NCI-H748 (cell line): ENCODE results near the gene ZNF771.
"Not testable (repeated sequence)": the region's sequence is repeated elsewhere in the genome, so short reads cannot be mapped to it uniquely, and the experiment has no call there.

Source experiments
- DNase-seq: peaks from one replicate; lab custom pipeline; 2025; ENCODE audit not compliant: unreplicated experiment; lab: John Stamatoyannopoulos, UW

Gene ZNF771

DNA sequence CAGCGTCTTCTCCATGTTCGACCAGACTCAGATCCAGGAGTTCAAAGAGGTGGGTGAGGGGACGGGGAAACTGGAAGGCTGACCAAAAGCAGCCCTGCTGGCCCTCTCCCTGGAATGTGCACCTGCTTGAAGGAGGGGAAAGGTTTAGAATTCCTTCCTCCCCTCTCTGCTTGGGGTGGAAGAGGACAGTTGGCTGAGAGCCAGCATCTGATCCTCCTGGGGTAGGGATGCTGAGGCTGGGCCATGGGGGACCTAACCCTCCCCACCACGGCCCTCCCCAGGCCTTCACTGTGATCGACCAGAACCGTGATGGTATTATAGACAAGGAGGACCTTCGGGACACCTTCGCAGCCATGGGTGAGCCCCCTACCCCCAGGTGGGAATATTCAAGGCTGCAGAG is 31.5 kb upstream of the ZNF771 start:
- DNase-seq, result no peak

GRCh38 chr16:30376461-30376902 is 30.9 kb upstream of the ZNF771 start:
- DNase-seq, result no peak

- no peak for DNase-seq
Measured at GRCh38 chr16:30377050-30377811, 30.2 kb upstream of the ZNF771 start.

DNA sequence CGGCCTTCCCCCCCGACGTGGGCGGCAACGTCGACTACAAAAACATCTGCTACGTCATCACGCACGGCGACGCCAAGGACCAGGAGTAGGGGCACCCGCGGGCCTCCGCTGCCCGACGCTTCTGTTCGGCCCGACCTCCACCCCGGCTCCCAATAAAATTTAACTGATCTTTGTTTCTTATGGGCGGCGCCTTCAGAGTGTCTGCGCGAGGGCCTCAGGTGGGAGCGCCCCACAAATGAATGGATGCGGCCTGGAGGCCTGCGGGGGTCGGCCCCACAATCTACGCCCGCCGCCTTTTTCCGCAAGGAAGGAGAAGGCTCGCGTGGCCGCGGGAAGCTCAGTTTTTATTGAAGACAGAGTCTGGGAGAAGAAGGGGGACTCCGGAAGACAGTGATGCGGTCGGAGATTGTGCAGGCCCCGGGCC is 29.6 kb upstream of the ZNF771 start:
- DNase-seq, result peak; percentile 88

- DNase-seq, result peak; percentile 96
Measured at GRCh38 chr16:30378236-30379157, 28.9 kb upstream of the ZNF771 start.

DNA sequence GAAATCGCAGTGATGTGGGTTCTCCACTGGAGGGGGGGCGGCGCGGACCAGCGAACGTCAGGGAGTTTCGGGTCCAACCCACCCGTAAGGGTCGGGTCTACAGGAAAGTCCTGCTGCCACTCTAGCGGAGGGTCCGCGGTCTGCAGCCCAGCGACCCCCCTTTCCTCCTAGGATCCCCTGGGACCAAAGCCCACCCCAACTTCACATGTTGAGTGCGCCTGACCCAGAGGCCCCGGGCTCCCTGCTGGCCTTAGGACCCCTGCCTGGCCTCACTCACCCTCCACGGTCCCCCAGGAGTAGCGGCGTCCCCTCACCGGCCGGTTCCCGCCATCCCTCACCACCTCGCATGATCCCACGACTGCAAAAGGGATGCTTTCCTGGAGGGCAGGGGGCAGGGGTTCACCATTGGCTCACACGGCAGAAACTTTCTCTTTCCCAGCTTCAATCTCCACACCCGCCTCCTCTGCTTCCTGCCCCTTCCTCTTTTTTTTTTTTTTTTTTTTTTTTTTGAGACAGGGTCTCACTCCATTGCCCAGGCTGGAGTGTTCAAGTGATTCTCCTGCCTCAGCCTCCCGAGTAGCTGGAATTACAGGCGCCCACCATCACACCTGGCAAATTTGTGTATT is 28.1 kb upstream of the ZNF771 start:
- DNase-seq, result no peak

GRCh38 chr16:30380072-30380802 is 27.2 kb upstream of the ZNF771 start:
- DNase-seq, result no peak

DNA sequence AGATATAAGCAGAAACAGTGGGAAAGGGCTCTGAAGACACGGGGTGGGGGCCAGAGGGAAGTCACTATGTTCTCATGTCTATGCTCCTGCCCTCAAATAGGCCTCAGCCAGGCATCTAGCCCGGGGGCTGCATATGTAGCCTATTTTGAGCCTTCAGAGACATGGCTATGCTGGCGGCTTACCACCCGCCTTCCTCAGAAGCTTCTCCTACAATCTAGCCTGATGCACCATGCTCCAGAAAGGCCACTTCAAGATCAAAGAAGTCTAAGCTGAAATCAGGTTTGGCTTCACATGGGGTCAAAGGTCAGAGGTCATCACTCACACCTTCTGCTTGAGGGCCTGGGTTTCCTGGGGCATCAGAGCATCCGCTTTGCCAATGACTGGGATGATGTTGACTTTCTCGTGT is 26.6 kb upstream of the ZNF771 start:
- no peak for DNase-seq

DNA sequence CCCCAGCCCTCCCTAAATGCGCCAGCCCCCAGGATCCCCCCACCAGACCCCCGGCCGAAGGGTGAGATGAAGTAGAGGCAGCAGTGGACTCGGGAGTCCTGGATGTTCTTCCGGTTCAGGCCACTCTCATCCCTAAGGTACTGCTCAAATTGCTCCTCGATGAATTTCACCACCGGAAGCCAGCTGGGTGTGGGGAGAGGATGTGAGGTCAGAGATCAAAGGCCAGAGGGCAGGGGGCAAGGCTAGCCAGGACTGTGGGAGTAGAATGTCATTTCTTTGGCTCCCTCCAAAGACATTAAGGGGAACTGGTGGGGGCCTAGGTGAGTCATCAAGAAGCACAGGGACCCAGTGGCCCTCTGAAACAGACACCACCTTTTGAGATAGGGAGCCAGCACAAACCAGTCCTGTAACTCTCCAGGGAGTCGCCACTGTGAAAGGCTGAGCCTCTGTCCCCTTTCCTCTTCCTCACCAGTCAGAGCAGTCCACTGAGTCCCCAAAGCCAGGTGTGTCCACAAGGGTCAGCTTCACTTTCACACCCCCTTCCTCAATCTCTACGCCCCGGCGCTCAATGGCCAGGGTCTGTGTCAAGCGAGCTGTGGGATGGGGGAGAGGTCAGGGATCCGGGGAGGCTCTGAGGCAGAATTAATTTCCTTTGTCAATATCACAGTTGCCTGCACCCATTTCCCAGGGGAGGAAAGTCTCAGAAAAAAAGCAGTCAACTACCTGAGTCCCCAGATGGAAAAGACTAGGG is 25.9 kb upstream of the ZNF771 start:
- DNase-seq, result no peak

DNA sequence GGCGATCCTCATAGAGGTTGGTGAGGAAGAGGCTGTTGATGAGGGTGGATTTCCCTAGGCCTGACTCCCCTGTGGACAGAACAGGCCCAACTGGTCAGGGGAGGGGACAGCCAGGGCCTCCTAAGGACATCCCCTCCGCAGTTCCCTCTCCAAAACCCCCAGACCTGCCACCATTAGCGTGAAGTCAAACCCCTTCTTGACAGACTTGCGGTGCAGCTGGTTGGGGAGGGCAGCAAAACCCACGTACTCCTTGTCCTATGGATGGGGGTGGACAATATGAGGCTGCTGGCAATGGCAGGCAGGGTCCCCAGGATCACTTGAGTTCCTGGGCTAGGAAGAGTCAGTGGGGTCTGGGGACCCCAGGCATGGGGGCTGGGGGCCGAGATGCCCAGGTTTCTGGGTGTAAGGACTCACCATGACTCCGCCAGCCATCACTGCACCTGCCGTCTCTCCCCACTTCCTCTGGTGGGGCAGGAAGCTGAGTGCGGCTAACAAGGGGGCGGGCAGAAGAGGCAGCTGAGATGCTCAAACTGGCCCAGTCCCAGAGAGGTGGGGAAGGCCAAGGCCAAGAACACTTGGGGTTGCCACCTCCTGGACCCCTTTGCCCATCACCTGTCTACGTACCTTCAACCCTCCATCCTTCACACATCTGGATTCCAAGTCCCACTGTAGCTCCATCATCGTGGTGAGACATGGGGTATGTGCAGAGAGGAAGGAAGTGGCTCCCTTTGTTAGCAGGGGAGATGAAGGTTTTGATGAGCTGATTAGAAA is 25.1 kb upstream of the ZNF771 start, which contains the start of gene SEPTIN1:
SEPTIN1 (minus strand) TSS at position 451 of the 771 bp plus-strand sequence; CDS start at position 432, 19 bp downstream.
- DNase-seq, result no peak

GRCh38 chr16:30383521-30383920 is 23.9 kb upstream of the ZNF771 start:
- DNase-seq, result no peak

- DNase-seq, result peak; percentile 50
Measured at GRCh38 chr16:30394592-30395154, 12.7 kb upstream of the ZNF771 start.

GRCh38 chr16:30395155-30395991 is 12.0 kb upstream of the ZNF771 start, which contains the start of gene ZNF48:
Gene ZNF48, plus strand, starts transcription at chr16:30395420. Its CDS starts 375 bp downstream, at chr16:30395795.
- peak; percentile 95 for DNase-seq

DNA sequence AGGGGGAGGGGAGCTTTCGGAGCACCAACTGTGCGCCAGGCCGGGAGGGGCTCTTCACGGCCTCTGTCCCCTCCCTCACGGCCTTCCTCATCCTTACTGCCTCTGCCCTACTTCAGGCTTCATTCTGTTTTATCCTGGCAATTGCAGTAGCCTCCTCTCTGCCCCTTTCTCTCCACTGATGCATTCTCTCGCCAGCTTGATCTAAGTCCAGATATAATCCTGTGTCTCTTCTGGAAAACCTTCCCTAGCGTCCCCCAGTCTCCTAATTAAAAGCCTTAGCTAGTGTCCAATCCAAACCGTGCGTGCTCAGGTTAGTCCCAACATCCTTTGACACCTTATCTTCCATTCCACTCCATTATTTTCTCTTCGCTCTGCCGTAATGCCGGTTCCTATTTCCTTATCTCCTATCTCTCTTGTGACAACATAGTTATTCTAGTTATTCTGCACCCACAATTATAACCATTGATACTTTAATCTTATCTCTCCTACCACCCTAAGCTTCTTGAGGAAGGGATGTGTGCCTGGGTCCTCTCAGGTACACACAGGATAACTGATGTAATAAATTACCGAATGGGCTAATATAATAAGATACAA is 11.3 kb upstream of the ZNF771 start:
- peak; percentile 30 for DNase-seq

DNA sequence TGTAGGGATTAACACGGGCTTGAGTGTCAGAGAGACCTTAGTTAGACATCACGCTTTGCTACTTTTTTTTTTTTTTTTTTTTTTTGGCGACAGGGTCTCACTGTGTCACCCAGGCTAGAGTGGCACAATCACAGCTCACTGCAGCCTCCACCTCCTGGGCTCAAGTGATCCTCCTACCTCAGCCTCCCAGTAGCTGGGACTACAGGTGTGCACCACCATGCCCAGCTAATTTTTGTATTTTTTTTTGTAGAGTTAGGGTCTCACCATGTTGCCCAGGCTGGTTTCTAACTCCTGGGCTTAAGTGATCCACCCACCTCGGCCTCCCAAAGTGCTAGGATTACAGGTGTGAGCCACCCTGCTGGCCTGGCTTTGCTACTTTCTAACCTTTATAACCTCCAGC is 10.8 kb upstream of the ZNF771 start:
- not testable (repeated sequence) for DNase-seq

DNA sequence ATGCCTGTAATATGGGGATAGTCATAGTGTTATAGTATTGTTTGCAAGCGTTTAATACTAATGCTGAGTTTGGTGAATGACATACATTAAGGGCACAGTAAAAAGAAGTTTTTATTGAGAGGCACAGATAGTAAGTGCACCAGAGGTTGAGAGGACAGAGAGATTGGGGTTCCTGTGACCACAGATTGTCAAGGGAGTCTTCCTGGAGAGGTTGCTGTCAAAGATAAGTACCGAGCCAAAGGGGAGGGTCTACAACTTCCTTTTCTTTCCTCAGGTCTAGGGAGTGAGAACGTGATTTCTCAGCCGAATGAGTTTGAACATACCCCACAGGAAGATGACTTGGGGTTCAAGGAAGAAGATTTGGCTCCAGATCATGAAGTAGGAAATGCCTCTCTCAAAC is 10.3 kb upstream of the ZNF771 start:
- no peak for DNase-seq
